Astrocyte of the cerebellum (primary cell): ENCODE results near the gene GABRA4.

Source experiments
- DNase-seq: peaks from one replicate; pipeline ENCODE4 v3.0.0-alpha.2; 2011; ENCODE audit warnings: low read depth
- H3K4me3 ChIP-seq: 2 replicates; pipeline ENCODE4 v1.5.1; 2011; ENCODE audit warnings: mild to moderate bottlenecking, low read depth, low read length, moderate library complexity
- in situ Hi-C: cut with HindIII; loops from 2 replicates; pipeline ENCODE4 v1.10.0; 2017; ENCODE audit warnings: low sequenced_read_pairs
- TF ChIP-seq, protein P1 (sequence below): IDR thresholded peaks from 2 replicates; pipeline ENCODE4 v1.5.1; 2012; ENCODE audit warnings: low read length, low read depth, moderate library complexity, mild to moderate bottlenecking; ENCODE audit errors: missing control alignments

Gene GABRA4

DNA sequence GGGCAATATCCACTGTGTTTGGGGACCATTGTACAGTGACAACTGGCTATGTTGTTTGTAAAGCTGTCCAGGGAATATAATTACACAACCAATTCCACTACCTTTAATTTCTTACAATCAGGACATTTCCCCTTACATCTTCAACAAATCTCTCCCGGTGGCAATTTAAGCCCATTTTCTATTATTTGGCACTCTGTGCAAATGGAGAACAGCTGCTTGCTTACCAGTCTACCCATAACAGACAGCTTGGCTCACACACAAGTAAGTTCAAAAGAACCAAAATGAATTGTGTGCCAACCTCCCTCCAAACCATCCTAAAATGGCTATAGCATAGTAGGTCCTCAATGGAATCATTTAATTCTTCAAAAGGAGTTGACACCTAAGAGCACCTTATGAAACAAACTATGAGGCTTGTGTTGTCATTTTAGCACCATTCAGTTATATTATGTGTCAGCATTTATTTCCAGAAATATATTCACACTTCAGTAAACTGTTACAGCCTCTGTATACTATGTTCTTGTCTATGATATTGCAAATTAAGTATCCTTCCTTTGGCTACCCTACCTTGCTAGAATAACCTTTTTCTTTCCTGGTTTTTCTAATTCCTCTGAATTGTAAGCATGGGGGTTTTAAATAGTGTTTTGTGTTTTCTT lies 18.4 kb downstream of the GABRA4 start:
- H3K4me3 ChIP-seq = no peak overlapping the region
- TF ChIP-seq, protein P1, sequence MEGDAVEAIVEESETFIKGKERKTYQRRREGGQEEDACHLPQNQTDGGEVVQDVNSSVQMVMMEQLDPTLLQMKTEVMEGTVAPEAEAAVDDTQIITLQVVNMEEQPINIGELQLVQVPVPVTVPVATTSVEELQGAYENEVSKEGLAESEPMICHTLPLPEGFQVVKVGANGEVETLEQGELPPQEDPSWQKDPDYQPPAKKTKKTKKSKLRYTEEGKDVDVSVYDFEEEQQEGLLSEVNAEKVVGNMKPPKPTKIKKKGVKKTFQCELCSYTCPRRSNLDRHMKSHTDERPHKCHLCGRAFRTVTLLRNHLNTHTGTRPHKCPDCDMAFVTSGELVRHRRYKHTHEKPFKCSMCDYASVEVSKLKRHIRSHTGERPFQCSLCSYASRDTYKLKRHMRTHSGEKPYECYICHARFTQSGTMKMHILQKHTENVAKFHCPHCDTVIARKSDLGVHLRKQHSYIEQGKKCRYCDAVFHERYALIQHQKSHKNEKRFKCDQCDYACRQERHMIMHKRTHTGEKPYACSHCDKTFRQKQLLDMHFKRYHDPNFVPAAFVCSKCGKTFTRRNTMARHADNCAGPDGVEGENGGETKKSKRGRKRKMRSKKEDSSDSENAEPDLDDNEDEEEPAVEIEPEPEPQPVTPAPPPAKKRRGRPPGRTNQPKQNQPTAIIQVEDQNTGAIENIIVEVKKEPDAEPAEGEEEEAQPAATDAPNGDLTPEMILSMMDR = no peak
- DNase-seq = no peak
- in situ Hi-C loops = no loop called here

DNA sequence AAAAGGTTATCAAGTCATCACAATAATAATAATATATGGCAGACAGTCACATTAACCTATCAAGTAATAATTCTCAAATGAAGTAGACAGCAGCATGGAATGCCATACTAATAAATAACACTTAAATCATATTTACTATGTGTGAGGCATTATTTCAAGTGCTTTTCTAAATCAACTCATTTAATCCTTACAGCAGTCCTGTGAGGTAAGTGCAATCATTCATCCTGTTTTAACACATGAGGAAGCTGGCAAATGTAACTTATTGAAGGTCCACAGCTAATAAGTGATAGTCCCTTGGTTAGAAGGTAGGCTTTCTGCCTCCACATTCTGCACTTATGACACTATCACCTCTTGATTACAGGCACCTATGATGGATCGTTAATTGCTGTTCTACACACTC lies 24.5 kb downstream of the GABRA4 start:
- DNase-seq = no peak
- in situ Hi-C loops = no loop called here
- TF ChIP-seq, protein P1 = no peak
- no peak overlapping the region for H3K4me3 ChIP-seq

DNA sequence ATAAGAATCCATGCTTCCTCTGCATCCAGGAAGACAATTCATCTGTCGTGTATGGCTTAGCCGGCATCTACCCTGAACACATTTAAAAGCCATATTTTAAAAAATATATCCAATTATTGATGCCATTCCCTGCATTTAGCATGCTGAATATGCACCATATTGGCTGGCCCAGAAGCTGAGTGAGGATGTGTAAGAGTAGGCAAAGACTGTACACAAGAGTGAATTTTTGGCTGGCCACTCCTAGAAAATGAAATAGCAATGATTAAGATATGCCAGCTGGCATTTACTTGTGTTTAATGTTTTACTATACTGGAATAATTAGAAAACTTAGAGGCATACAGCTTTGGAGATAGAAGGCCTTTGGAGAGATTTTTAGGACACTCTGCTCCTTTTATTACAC lies 25.8 kb downstream of the GABRA4 start:
- H3K4me3 ChIP-seq = no peak overlapping the region
- no peak for DNase-seq
- TF ChIP-seq, protein P1 = no peak
- in situ Hi-C loops = no loop called here

DNA sequence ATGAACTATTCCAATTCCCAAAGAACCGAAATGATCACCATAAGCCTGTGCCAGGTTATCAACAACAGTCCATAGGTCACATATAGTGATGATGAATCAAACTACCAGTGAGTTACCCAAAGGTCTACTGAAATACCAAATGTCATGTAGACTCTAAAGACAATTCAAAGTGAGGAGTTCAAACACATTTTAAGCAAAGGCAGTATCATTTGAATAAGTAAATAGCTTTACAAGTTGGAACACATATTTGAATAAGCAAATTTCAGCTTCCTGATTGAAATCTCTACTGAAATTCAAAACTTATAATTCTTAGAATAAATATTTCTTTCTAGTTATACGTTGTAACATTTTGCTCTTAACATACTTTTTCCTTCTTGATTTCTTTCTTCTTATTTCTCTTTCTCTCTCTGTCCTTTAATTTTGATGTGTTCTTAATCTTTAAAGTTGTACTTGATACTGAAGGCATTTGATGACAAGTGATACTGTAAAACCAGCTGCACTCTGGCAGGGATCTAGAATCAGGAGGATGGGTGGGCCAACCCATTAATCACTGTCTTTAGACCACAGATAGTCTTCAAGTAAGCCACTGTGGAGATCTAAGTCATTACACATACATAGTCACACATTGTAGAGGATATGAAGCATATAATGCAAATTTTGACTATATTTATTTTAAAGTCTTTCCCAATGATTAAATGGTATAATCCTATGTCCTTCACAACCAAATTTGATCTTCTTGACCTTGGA lies 34.5 kb downstream of the GABRA4 start:
- in situ Hi-C loops = no loop called here
- TF ChIP-seq, protein P1 = no peak

DNA sequence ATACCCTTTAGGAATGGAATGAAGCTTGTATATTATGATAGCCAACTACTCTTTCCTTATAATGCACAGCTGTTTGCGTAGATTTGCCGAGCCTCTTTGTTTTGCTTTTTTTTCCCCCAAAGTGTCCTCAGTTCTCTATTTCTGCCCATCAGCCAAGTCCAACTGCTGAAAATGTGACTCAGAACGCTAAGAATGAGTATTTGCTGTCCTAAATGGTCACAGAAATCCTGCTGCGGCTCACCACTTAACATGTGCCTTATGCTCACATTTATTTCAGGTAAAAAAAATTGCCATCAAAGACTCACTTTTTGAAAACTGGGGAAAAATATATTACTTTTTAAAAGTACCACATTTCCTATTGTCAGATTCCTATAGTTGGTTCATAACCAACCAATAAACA lies 36.9 kb downstream of the GABRA4 start:
- DNase-seq = no peak
- H3K4me3 ChIP-seq = no peak overlapping the region
- TF ChIP-seq, protein P1 = no peak
- in situ Hi-C loops = no loop called here

More for the DNA sequence above, 34.5 kb downstream of the GABRA4 start:
- no peak for DNase-seq
- no peak overlapping the region for H3K4me3 ChIP-seq

DNA sequence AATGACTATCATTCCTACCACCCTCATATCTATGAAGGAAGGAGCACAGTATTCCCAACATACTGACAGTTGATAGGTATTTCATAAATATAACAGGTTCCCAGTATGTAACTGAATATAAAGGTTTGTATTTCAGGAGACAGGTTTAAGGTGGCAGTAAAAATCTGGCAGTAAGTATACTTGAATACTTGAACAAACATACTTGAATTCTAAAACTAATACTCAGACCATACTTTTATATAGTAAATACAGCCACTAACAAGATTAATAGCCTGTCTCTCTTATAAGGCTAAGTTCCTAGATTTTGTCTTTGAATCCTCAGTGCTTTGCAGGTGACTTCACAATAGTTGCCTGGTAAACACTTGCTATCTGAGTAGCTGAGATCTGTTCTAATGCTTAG lies 37.8 kb downstream of the GABRA4 start:
- H3K4me3 ChIP-seq = no peak overlapping the region
- TF ChIP-seq, protein P1 = no peak
- DNase-seq = no peak
- in situ Hi-C loops = no loop called here
